HG03521 (cell line): ENCODE measurements around the gene OLIG1.
A peak's percentile ranks its signal among the peaks of the same experiment; 100 is the strongest.

Source experiments
- ATAC-seq: cut with Tn5 transposase; IDR thresholded peaks from one replicate; pipeline ENCODE4 v1.9.1; 2021; ENCODE audit warnings: mild to moderate bottlenecking, moderate library complexity; ENCODE audit not compliant: unreplicated experiment

OLIG1 gene

GRCh38 chr21:33059380-33059841 is 10.5 kb upstream of the OLIG1 start:
- ATAC-seq = no peak

- no peak for ATAC-seq
Measured at GRCh38 chr21:33061233-33061632, 8.7 kb upstream of the OLIG1 start.

- ATAC-seq = no peak
Measured at GRCh38 chr21:33063375-33063883, 6.5 kb upstream of the OLIG1 start.

GRCh38 chr21:33063907-33064622 is 5.9 kb upstream of the OLIG1 start:
- no peak for ATAC-seq

GRCh38 chr21:33064623-33065390 is 5.1 kb upstream of the OLIG1 start:
- ATAC-seq = no peak

GRCh38 chr21:33067043-33067442 is 2.9 kb upstream of the OLIG1 start:
- no peak for ATAC-seq

- no peak for ATAC-seq
Measured at GRCh38 chr21:33067457-33067856, 2.5 kb upstream of the OLIG1 start.

- ATAC-seq = no peak
Measured at GRCh38 chr21:33069243-33069642, 698 bp upstream of the OLIG1 start.

GRCh38 chr21:33069645-33069993 is 322 bp upstream of the OLIG1 start:
- no peak for ATAC-seq

GRCh38 chr21:33070744-33070997 is 730 bp downstream of the OLIG1 start:
- ATAC-seq = no peak

- ATAC-seq = no peak
Measured at GRCh38 chr21:33070998-33071769, 1.2 kb downstream of the OLIG1 start.

- no peak for ATAC-seq
Measured at GRCh38 chr21:33071770-33072306, 1.9 kb downstream of the OLIG1 start.

- ATAC-seq = no peak
Measured at GRCh38 chr21:33073636-33074035, 3.7 kb downstream of the OLIG1 start.

GRCh38 chr21:33075128-33075527 is 5.2 kb downstream of the OLIG1 start:
- no peak for ATAC-seq

- ATAC-seq = no peak
Measured at GRCh38 chr21:33075596-33076195, 5.8 kb downstream of the OLIG1 start.

- ATAC-seq = no peak
Measured at GRCh38 chr21:33076600-33077329, 6.8 kb downstream of the OLIG1 start.

GRCh38 chr21:33078907-33079582 is 9.1 kb downstream of the OLIG1 start:
- ATAC-seq = peak; percentile 95

GRCh38 chr21:33080376-33080775 is 10.4 kb downstream of the OLIG1 start:
- no peak for ATAC-seq

- no peak for ATAC-seq
Measured at GRCh38 chr21:33080776-33081175, 10.8 kb downstream of the OLIG1 start.

GRCh38 chr21:33088384-33088783 is 18.4 kb downstream of the OLIG1 start:
- ATAC-seq = no peak
